Adrenal gland (tissue), 12 donors: Measurements from ENCODE around the gene FSTL1. TPM values are rescaled to one million over a fixed set of nuclear protein-coding genes. Genes with fewer than 3 reads are reported as not detected.

ENCODE experiments used
- DNase-seq, 7 donors: peaks; one replicate each; pipeline ENCODE4 v3.0.0-alpha.2; 2019 to 2020
- H3K27ac ChIP-seq, 5 donors: fragments of 200-600 bp; sonication (generic) in 4 of 5; 1 replicate in 3 of 5; 2 replicates in 2 of 5; pipeline versions ENCODE4 v1.5.1 to v1.8.0; 2016 to 2020; ENCODE audit warnings: mild to moderate bottlenecking in 1 of 5
- H3K27me3 ChIP-seq: fragments of 200-600 bp; 2 replicates; pipeline ENCODE4 v1.8.0; 2021
- H3K36me3 ChIP-seq, 2 donors: fragments of 200-600 bp; replicated peaks in 1 of 2; 1 replicate in 1 of 2; 2 replicates in 1 of 2; pipeline versions ENCODE4 v1.5.1 to v1.8.0; 2018 to 2022
- H3K4me1 ChIP-seq, 2 donors: fragments of 200-600 bp; replicated peaks in 1 of 2; 1 replicate in 1 of 2; 2 replicates in 1 of 2; pipeline versions ENCODE4 v1.5.1 to v1.8.0; 2018 to 2021
- H3K4me3 ChIP-seq, 4 donors: fragments of 200-600 bp; sonication (generic) in 3 of 4; one replicate each; pipeline ENCODE4 v1.5.1; 2016 to 2018
- H3K9me3 ChIP-seq, 3 donors: fragments of 200-600 bp; sonication (generic) in 1 of 3; replicated peaks in 1 of 3; 1 replicate in 2 of 3; 2 replicates in 1 of 3; pipeline versions ENCODE4 v1.5.1 to v1.8.0; 2016 to 2021
- CTCF ChIP-seq, 6 experiments: fragments of 450-650 bp in 4 of 6; fragments of 200-600 bp in 2 of 6; sonication (generic) in 1 of 6; IDR thresholded peaks; 1 replicate in 5 of 6; 2 replicates in 1 of 6; pipeline versions ENCODE4 v1.5.1 to v1.8.0; 2016 to 2021; ENCODE audit warnings: antibody characterized with exemption in 6 of 6, mild to moderate bottlenecking in 2 of 6, moderate library complexity in 1 of 6
- POLR2A ChIP-seq, 2 donors: fragments of 450-650 bp; IDR thresholded peaks; one replicate each; pipeline ENCODE4 v1.6.1; 2017; ENCODE audit warnings: antibody characterized with exemption in 2 of 2, mild to moderate bottlenecking in 2 of 2, moderate library complexity in 1 of 2
- WGBS, 4 donors: extraction: QIAGEN DNeasy Blood & Tissue Kit in 2 of 4; methylation state at CpG; one replicate each; pipeline versions ENCODE4 v1.1.5 to v1.1.7; 2013 to 2017; 5-methylcytosine and 5-hydroxymethylcytosine counted together
- intact Hi-C, 2 donors: fragments of 100-400 bp; cut with DNase I; formaldehyde crosslinking; loops; one replicate each; pipeline versions ENCODE4 v1.14.1 to v1.15.0; 2022 to 2023
- polyA plus RNA-seq, 3 donors: library from polyadenylated mRNA; stranded (reverse); fragments of 200-250 nt in 2 of 3; fragments of 350-450 nt in 1 of 3; fragmentation: Illumina TruSeq in 1 of 3; extraction: RNeasy Lipid Tissue Mini Kit (QIAGEN cat#74804) in 1 of 3; gene quantifications; one replicate each; pipeline ENCODE4 v1.2.3, GENCODE V29; 2013 to 2014
- total RNA-seq, 9 donors: library from RNA; depleted of rRNA in 4 of 9; stranded (reverse); fragments of >200 nt in 4 of 9; fragments of 120-200 nt in 1 of 9; fragmentation: NEBNext Ultra II Directional in 1 of 9; extraction: Animal tissue kit (Norgen Biotek cat#: 25700) in 1 of 9; gene quantifications; one replicate each; pipeline versions ENCODE4 v1.1.0 to v1.2.4, GENCODE V29; 2013 to 2023
- donor health status: healthy with polysubstance abuse.
- donor health status: Bipolar disorder and iron deficiency.
- donor health status: DM: yes; HTN: yes; CAD: no.
- donor health status: DM: no; HTN: no; CAD: no.
- donor health status: DM: no; HTN: no; CAD: no.
- donor health status: DM: yes; HTN: yes; CAD: no.

Gene FSTL1
- total and polyA plus RNA-seq, 12 donors: 45.6 to 625 (median 306) TPM

- DNase-seq: no peak
- H3K27me3 ChIP-seq: no peaks in the 10 kb centered on the region
- H3K27ac ChIP-seq: no peak overlapping the region
- H3K4me1 ChIP-seq: peaks cover 36 to 87% of the 10 kb centered on the region in 2 donors
- H3K36me3 ChIP-seq: peaks cover 0 to 28% of the 10 kb centered on the region in 2 donors
- intact Hi-C loops: no loop called here
- H3K4me3 ChIP-seq: no peak overlapping the region
- TF ChIP-seq CTCF (IDR thresholded peaks at IDR 0.05) (no peak), POLR2A (IDR thresholded peaks at IDR 0.05) (no peak)
- no peaks in the 10 kb centered on the region for H3K9me3 ChIP-seq
- WGBS, 4 donors: 88 to 93% (median 90%) methylated on average over 2 of the region's 2 CpGs
Observed at GRCh38 chr3:120437559-120437958, 13.2 kb downstream of the FSTL1 start.

GRCh38 chr3:120436523-120437050, 14.2 kb downstream of the FSTL1 start:
- Histone ChIP-seq H3K27ac (no peak overlapping the region), H3K4me3 (no peak overlapping the region), H3K27me3 (no peaks in the 10 kb centered on the region), H3K36me3 (peaks cover 0 to 28% of the 10 kb centered on the region in 2 donors), H3K4me1 (peaks cover 39 to 96% of the 10 kb centered on the region in 2 donors), H3K9me3 (no peaks in the 10 kb centered on the region)
- TF ChIP-seq POLR2A (IDR thresholded peaks at IDR 0.05): no peak
- TF ChIP-seq CTCF (IDR thresholded peaks at IDR 0.05): no peak
- intact Hi-C loops: no loop called here
- DNase-seq: no peak
- 81 to 100% (median 84%) methylated on average over 1 to 4 of the region's 4 CpGs for WGBS, 4 donors

- WGBS, 4 donors: 54 to 58% (median 55%) methylated on average over 4 of the region's 4 CpGs
- H3K4me3 ChIP-seq: no peak overlapping the region
- H3K4me1 ChIP-seq: peaks cover 39 to 97% of the 10 kb centered on the region in 2 donors
- DNase-seq: no peak
- H3K9me3 ChIP-seq: no peaks in the 10 kb centered on the region
- H3K27ac ChIP-seq: peak overlapping the region in 1 of 5 donors; percentile 1
- TF ChIP-seq POLR2A (IDR thresholded peaks at IDR 0.05) (no peak), CTCF (IDR thresholded peaks at IDR 0.05) (no peak)
- peaks cover 0 to 27% of the 10 kb centered on the region in 2 donors for H3K36me3 ChIP-seq
- intact Hi-C loops: no loop called here
- H3K27me3 ChIP-seq: no peaks in the 10 kb centered on the region
Observed at GRCh38 chr3:120435621-120436020, 15.2 kb downstream of the FSTL1 start.

- Histone ChIP-seq H3K4me3 (no peak overlapping the region), H3K9me3 (no peaks in the 10 kb centered on the region), H3K4me1 (peaks cover 30 to 88% of the 10 kb centered on the region in 2 donors), H3K27ac (no peak overlapping the region), H3K27me3 (no peaks in the 10 kb centered on the region), H3K36me3 (peaks cover 0 to 29% of the 10 kb centered on the region in 2 donors)
- no peak for TF ChIP-seq CTCF (IDR thresholded peaks at IDR 0.05)
- intact Hi-C loops: no loop called here
- WGBS, 4 donors: 92 to 93% (median 93%) methylated on average over 4 of the region's 4 CpGs
- no peak for DNase-seq
Observed at GRCh38 chr3:120433662-120434331, 17.0 kb downstream of the FSTL1 start.
